Osteoblast (primary cell): ENCODE results near the gene DZIP1L. TPM values are rescaled to one million over a fixed set of nuclear protein-coding genes. Genes with fewer than 3 reads are reported as not detected.

ENCODE experiments used
- DNase-seq: peaks from one replicate; pipeline ENCODE4 v3.0.0; 2011; ENCODE audit warnings: low spot score, mixed read lengths; ENCODE audit not compliant: insufficient read length; ENCODE audit errors: missing footprints
- H2AFZ ChIP-seq: 2 replicates; pipeline ENCODE4 v1.6.0; 2011; ENCODE audit warnings: mild to moderate bottlenecking, low read length
- H3K27ac ChIP-seq: 2 replicates; pipeline ENCODE4 v1.5.1; 2011; ENCODE audit warnings: mild to moderate bottlenecking, low read depth, low read length, moderate library complexity
- H3K27me3 ChIP-seq: 2 replicates; pipeline ENCODE4 v1.6.0; 2012; ENCODE audit warnings: mild to moderate bottlenecking, control low read depth, inconsistent platforms, low read length, moderate library complexity; ENCODE audit not compliant: insufficient read depth
- H3K36me3 ChIP-seq: 2 replicates; pipeline ENCODE4 v1.5.1; 2011; ENCODE audit warnings: mild to moderate bottlenecking, low read length, control low read depth, moderate library complexity; ENCODE audit not compliant: insufficient read depth
- H3K4me1 ChIP-seq: 2 replicates; pipeline ENCODE4 v1.5.1; 2011; ENCODE audit warnings: mild to moderate bottlenecking, low read length, control low read depth, moderate library complexity; ENCODE audit not compliant: insufficient read depth
- H3K4me2 ChIP-seq: 2 replicates; pipeline ENCODE4 v1.6.0; 2011; ENCODE audit warnings: mild to moderate bottlenecking, low read length; ENCODE audit not compliant: insufficient read depth
- H3K4me3 ChIP-seq: fragments of 200-600 bp; sonication (generic); 3 replicates; pipeline ENCODE4 v1.5.1; 2012; ENCODE audit warnings: mild to moderate bottlenecking, low read length, inconsistent platforms; ENCODE audit not compliant: insufficient read depth
- H3K79me2 ChIP-seq: 2 replicates; pipeline ENCODE4 v1.6.0; 2012; ENCODE audit warnings: mild to moderate bottlenecking, low read length, control low read depth, inconsistent platforms; ENCODE audit not compliant: insufficient read depth
- H3K9me3 ChIP-seq: 2 replicates; pipeline ENCODE4 v1.5.1; 2011; ENCODE audit warnings: low read depth, low read length, control low read depth
- H4K20me1 ChIP-seq: 2 replicates; pipeline ENCODE4 v1.6.0; 2012; ENCODE audit warnings: mild to moderate bottlenecking, low read length, control low read depth; ENCODE audit not compliant: insufficient read depth
- CTCF ChIP-seq: IDR thresholded peaks from 2 replicates; pipeline ENCODE4 v1.5.1; 2011; ENCODE audit warnings: mild to moderate bottlenecking, low read depth, low read length, moderate library complexity; ENCODE audit errors: extremely low read depth
- total RNA-seq: library from RNA; depleted of rRNA; stranded (reverse); fragments of >200 nt; gene quantifications from 2 replicates; pipeline ENCODE4 v1.2.3, GENCODE V29; 2012

The DZIP1L gene, protein sequence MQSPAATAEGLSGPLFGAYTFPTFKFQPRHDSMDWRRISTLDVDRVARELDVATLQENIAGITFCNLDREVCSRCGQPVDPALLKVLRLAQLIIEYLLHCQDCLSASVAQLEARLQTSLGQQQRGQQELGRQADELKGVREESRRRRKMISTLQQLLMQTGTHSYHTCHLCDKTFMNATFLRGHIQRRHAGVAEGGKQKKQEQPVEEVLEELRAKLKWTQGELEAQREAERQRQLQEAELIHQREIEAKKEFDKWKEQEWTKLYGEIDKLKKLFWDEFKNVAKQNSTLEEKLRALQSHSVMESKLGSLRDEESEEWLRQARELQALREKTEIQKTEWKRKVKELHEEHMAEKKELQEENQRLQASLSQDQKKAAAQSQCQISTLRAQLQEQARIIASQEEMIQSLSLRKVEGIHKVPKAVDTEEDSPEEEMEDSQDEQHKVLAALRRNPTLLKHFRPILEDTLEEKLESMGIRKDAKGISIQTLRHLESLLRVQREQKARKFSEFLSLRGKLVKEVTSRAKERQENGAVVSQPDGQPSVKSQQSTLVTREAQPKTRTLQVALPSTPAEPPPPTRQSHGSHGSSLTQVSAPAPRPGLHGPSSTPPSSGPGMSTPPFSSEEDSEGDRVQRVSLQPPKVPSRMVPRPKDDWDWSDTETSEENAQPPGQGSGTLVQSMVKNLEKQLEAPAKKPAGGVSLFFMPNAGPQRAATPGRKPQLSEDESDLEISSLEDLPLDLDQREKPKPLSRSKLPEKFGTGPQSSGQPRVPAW
- total RNA-seq, result 32.7 and 42.3 TPM in 2 replicates

GRCh38 chr3:138114988-138115971 is at the start of gene DZIP1L:
DZIP1L (minus strand) TSS chr3:138115608; CDS start chr3:138103971, 11,637 bp downstream.
- peaks cover 10% of the 10 kb centered on the region for H3K36me3 ChIP-seq
- H3K79me2 ChIP-seq, result peaks cover 44% of the 10 kb centered on the region
- H3K4me1 ChIP-seq, result peaks cover 23% of the 10 kb centered on the region
- no peaks in the 10 kb centered on the region for H3K9me3 ChIP-seq
- H3K4me3 ChIP-seq, result peak within 1 kb of the TSS; percentile 88
- H3K27ac ChIP-seq, result peak within 1 kb of the TSS; percentile 89
- H2AFZ ChIP-seq, result peak within 1 kb of the TSS; percentile 86
- TF ChIP-seq CTCF, result peak; percentile 18
- peaks cover 11% of the 10 kb centered on the region for H4K20me1 ChIP-seq
- H3K4me2 ChIP-seq, result peak within 1 kb of the TSS; percentile 86
- DNase-seq, result peak; percentile 92
- H3K27me3 ChIP-seq, result no peaks in the 10 kb centered on the region

- Histone ChIP-seq H3K27me3 (no peaks in the 10 kb centered on the region), H3K4me2 (no peak overlapping the region), H3K36me3 (peaks cover 59% of the 10 kb centered on the region), H3K79me2 (no peaks in the 10 kb centered on the region), H3K4me1 (no peaks in the 10 kb centered on the region), H2AFZ (no peak overlapping the region), H3K27ac (no peak overlapping the region), H3K9me3 (no peaks in the 10 kb centered on the region), H4K20me1 (no peaks in the 10 kb centered on the region), H3K4me3 (no peak overlapping the region)
- TF ChIP-seq CTCF, result no peak
- no peak for DNase-seq
Observed at GRCh38 chr3:138165061-138165460, 49.7 kb upstream of the DZIP1L start.

DNA sequence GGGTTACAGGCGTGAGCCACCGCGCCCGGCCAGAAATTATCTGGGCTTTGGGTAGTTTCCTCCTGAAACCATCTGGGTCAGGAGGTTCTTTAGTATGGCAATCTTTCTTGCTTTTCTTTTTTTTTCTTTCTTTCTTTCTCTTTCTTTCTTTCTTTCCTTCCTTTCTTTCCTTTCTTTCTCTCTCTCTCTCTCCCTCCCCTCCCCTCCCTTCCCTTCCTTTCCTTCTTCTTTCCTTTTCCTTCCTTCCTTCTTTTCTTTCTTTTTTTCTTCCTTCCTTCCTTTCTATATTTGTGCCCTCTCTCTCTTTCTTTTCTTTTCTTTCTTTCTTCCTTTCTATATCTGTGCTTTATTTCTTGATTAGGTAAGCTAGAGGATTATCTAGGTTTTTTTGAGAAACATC is 42.3 kb upstream of the DZIP1L start:
- Histone ChIP-seq H3K4me3 (no peak overlapping the region), H3K27me3 (no peaks in the 10 kb centered on the region), H3K4me1 (no peaks in the 10 kb centered on the region), H3K9me3 (no peaks in the 10 kb centered on the region), H3K4me2 (no peak overlapping the region), H3K27ac (no peak overlapping the region), H4K20me1 (no peaks in the 10 kb centered on the region), H2AFZ (no peak overlapping the region), H3K79me2 (no peaks in the 10 kb centered on the region), H3K36me3 (peaks cover 10% of the 10 kb centered on the region)
- no peak for DNase-seq
- TF ChIP-seq CTCF, result no peak
